ENCODE data around the gene BPI.

GRCh38 chr20:38277285-38277684 is 26.7 kb upstream of the BPI start:
- TF ChIP-seq POLR2AphosphoS5 (IDR thresholded peaks at IDR 0.05; ENCODE audit: low read depth, low read length) (no peak), CTCF (IDR thresholded peaks at IDR 0.05) (no peak)

All from Panc1 (cell line).